BE2C (cell line): ENCODE data around the gene MSX2.

Source experiments
- DNase-seq: peaks from one replicate; pipeline ENCODE4 v3.0.0-alpha.2; 2020
- H3K27me3 ChIP-seq: fragments of 250-450 bp; sonication (Bioruptor Pico); 2 replicates; pipeline ENCODE4 v1.5.1; 2020; ENCODE audit warnings: mild to moderate bottlenecking
- H3K36me3 ChIP-seq: fragments of 250-450 bp; sonication (Bioruptor Pico); 2 replicates; pipeline ENCODE4 v1.5.1; 2020; ENCODE audit warnings: mild to moderate bottlenecking
- H3K4me1 ChIP-seq: fragments of 250-450 bp; sonication (Bioruptor Pico); 2 replicates; pipeline ENCODE4 v1.5.1; 2020
- H3K4me3 ChIP-seq: 2 replicates; pipeline ENCODE4 v1.5.1; 2011; ENCODE audit warnings: low read depth, low read length
- H3K9me3 ChIP-seq: fragments of 250-450 bp; sonication (Bioruptor Pico); 2 replicates; pipeline ENCODE4 v1.5.1; 2020
- TF ChIP-seq, protein P1 (sequence below): IDR thresholded peaks from 2 replicates; pipeline ENCODE4 v1.5.1; 2012; ENCODE audit warnings: mild to moderate bottlenecking, low read depth, low read length

MSX2 gene

DNA sequence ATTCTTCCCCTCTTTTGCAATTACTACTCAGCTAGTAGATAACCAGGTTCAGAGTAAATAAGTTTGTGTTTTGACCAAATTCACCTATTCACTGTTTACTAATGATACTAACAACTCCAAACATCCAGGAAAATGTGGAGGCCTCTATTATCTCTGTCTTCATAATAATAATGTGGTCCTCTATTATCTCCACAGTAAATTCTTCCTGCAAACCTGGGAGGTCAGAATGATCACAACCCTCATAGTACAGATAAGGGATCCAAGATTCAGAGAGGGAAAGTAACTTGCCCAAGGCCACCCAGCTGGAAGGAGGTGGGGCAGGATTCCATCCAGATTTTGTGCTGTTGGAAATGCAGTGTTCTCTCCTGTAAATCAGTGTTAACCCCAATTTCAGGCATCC is 9.6 kb upstream of the MSX2 start:
- H3K4me1 ChIP-seq: peaks cover 16% of the 10 kb centered on the region
- TF ChIP-seq, protein P1, sequence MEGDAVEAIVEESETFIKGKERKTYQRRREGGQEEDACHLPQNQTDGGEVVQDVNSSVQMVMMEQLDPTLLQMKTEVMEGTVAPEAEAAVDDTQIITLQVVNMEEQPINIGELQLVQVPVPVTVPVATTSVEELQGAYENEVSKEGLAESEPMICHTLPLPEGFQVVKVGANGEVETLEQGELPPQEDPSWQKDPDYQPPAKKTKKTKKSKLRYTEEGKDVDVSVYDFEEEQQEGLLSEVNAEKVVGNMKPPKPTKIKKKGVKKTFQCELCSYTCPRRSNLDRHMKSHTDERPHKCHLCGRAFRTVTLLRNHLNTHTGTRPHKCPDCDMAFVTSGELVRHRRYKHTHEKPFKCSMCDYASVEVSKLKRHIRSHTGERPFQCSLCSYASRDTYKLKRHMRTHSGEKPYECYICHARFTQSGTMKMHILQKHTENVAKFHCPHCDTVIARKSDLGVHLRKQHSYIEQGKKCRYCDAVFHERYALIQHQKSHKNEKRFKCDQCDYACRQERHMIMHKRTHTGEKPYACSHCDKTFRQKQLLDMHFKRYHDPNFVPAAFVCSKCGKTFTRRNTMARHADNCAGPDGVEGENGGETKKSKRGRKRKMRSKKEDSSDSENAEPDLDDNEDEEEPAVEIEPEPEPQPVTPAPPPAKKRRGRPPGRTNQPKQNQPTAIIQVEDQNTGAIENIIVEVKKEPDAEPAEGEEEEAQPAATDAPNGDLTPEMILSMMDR: no peak
- no peaks in the 10 kb centered on the region for H3K9me3 ChIP-seq
- no peak overlapping the region for H3K4me3 ChIP-seq
- H3K27me3 ChIP-seq: peaks cover 2% of the 10 kb centered on the region; the same call in 1 of the 2 replicates
- DNase-seq: no peak
- no peaks in the 10 kb centered on the region for H3K36me3 ChIP-seq

DNA sequence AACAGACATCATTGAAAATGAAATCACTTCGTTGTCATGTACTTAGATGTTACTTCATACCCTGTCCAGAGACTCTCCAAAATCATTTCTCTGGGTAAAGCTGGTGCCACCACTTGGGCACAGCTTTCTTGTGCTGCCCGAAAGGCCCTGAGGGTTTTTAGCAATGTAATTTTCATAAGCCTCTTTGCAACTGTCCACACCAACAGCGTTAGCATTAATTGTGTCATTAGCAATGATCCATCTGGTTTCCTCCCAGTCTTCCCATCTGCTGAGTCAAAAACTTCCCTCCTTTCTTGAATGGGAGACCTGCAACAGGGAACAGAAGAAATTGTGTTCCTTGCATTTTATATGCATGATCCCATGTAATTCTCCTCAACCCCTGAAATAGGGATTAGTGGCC is 8.6 kb upstream of the MSX2 start:
- DNase-seq: no peak
- Histone ChIP-seq H3K27me3 (peaks cover 12% of the 10 kb centered on the region), H3K4me1 (peaks cover 19% of the 10 kb centered on the region), H3K36me3 (no peaks in the 10 kb centered on the region), H3K9me3 (no peaks in the 10 kb centered on the region), H3K4me3 (no peak overlapping the region)
- TF ChIP-seq, protein P1: no peak

DNA sequence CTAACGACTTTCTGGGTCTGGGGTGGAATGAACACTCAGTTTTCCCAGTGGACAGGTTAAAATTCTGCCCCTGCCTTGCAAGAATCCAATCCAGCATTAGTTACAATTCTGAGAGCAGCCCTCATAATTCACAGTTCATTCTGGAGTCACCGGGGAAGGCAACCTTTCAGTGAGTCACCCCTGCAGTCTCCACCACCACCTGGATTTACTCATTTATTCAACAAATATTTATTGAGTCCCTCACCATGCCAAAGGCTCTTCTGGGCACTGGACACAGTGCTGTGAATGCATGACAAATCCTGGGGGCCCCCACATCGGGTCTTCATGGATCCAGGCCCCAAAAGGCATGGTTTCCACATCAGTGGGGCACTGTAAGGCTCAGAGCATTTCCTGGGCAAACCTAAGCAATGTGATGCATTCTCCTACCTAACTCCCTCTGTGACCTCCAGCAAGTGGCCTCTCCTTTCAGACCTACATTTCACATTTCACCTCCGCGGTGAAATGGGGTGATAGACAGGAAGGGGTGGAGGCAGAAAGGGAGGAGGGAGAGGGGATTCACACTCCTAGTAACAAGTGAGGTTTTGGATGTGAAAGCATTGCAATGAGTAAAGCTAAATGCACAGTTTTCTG is 6.4 kb upstream of the MSX2 start:
- Histone ChIP-seq H3K9me3 (no peaks in the 10 kb centered on the region), H3K4me3 (no peak overlapping the region), H3K36me3 (no peaks in the 10 kb centered on the region), H3K27me3 (peaks cover 12% of the 10 kb centered on the region), H3K4me1 (peaks cover 19% of the 10 kb centered on the region)
- DNase-seq: no peak
- TF ChIP-seq, protein P1: no peak

DNA sequence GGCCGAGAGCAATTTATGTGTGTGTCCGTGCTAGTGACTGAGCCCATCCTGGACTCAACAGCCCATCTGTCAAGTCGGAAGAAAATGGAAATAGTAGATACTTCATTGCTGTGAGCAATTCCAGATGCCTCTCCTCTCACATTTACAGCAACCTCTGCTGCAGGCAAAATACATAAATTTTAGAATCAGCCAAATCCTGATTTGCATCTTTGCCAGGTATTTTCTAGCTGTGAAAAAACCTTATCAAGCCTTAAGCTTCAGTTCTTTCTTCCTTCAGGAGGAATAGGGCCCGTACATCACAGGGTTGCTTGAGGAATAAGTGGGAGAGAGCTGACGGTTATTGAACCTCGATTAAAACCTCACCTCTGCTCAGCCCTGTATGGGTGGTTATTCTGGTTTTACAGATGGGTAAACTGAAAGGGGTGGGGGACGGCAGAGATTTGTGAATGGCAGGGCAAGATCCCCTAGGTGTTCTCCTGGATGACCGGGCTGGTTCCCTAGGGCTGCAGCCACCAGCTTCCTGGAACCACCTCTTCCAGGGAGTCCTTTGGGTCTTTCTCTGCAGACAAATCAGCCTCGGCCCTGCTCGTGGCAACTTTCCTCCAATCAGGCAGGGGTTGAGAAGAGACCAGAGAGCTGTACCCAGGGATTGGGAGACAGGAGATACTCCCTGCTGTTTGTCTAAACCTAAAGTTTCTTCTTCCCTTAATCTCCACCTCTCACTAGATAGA is 5.3 kb upstream of the MSX2 start:
- Histone ChIP-seq H3K36me3 (no peaks in the 10 kb centered on the region), H3K4me3 (no peak overlapping the region), H3K4me1 (peaks cover 28% of the 10 kb centered on the region), H3K9me3 (no peaks in the 10 kb centered on the region), H3K27me3 (peaks cover 12% of the 10 kb centered on the region)
- no peak for DNase-seq
- TF ChIP-seq, protein P1: no peak

DNA sequence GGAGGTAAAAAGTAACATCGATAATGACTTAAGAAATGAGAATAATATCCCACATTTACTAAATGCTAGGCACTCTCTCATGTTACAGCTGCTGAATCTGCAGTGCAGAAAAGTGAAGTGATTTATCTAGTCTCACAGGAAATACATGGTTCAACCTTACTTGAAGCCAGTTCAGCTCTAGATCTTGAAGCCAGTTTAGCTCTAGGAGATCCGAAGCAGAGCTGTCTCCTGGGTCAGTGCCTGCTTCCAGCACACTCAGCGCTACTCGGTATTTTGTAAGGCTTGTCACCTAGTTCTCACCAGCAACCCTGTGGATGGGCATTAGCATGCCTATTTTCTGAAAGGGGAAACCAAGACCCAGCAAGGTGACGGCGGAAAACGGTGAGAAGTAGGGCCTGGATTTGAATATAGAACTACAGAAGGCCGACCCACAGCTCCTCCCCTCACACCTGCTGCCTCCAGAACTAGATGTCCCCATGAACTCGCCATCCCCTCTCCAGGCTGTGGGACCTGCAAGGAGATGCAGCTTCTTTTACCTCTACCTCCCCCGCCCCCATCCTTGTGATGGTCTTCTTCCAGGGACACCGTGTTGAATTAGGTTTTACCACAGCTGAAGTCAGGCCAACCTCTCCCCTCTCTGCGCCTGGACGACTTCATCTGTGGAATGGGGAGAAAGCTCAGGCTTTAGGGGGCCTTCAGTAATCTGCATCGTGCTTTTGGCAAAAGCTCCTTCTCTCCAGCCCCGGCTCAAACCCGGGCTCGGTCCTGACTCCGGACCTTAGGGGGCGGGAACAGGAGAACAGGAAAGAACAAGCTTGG is 4.4 kb upstream of the MSX2 start:
- H3K4me1 ChIP-seq: peaks cover 28% of the 10 kb centered on the region
- H3K27me3 ChIP-seq: peaks cover 12% of the 10 kb centered on the region
- no peak overlapping the region for H3K4me3 ChIP-seq
- 0 out of 2 replicates have a peak, but pooled peaks cover 4% of the 10 kb centered on the region for H3K36me3 ChIP-seq
- H3K9me3 ChIP-seq: no peaks in the 10 kb centered on the region
- TF ChIP-seq, protein P1: no peak
- DNase-seq: no peak
